Lower leg skin (tissue), 4 donors: Measurements from ENCODE around the gene NSUN7. TPM values are rescaled to one million over a fixed set of nuclear protein-coding genes. Genes with fewer than 3 reads are reported as not detected.

Experiments
- DNase-seq, 2 donors: peaks; one replicate each; pipeline ENCODE4 v3.0.0-alpha.2; 2019; ENCODE audit warnings: low spot score in 2 of 2
- H3K4me3 ChIP-seq: fragments of 200-600 bp; sonication (generic); 2 replicates; pipeline ENCODE4 v1.5.1; 2017; ENCODE audit warnings: mild to moderate bottlenecking, low read depth; ENCODE audit not compliant: poor library complexity, severe bottlenecking
- CTCF ChIP-seq, 3 donors: fragments of 450-650 bp; IDR thresholded peaks; one replicate each; pipeline ENCODE4 v1.5.1; 2016; ENCODE audit warnings: antibody characterized with exemption in 3 of 3, mild to moderate bottlenecking in 3 of 3, moderate library complexity in 2 of 3
- POLR2A ChIP-seq, 2 donors: fragments of 450-650 bp; IDR thresholded peaks; one replicate each; pipeline ENCODE4 v1.6.1; 2016 to 2017; ENCODE audit warnings: antibody characterized with exemption in 2 of 2, mild to moderate bottlenecking in 1 of 2, moderate library complexity in 1 of 2
- WGBS, 2 donors: methylation state at CpG; one replicate each; pipeline ENCODE4 v1.1.5; 2018; 5-methylcytosine and 5-hydroxymethylcytosine counted together
- intact Hi-C: fragments of 100-400 bp; cut with DNase I; formaldehyde crosslinking; loops from one replicate; pipeline ENCODE4 v1.15.0; 2023; ENCODE audit warnings: low total_unique reads
- total RNA-seq, 4 donors: library from RNA; depleted of rRNA; stranded (reverse); fragments of >200 nt; gene quantifications; one replicate each; pipeline ENCODE4 v1.1.0, GENCODE V29; 2016

Gene NSUN7
- total RNA-seq, 4 donors from 2014 or later = 1.7 to 4.9 (median 3.3) TPM

DNA sequence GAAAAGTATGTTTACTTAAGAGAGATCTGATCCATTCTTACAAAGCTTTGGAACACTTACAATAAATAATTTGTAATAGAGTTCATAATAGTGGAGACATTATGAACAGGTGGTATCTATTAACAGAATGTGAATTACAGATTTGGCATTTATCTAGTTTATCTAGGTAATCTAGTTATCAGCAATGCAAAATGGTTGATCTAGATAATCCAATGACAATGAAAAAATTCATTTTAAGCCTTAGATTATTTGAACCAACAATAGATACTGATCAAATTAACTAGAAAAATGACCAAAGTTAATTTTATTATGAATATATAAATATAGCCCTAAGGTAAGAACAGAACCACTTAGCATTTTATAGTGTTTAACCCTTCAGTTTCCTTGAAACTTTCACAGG is 10.4 kb upstream of the NSUN7 start:
- DNase-seq = no peak
- intact Hi-C loops = no loop called here
- TF ChIP-seq POLR2A (IDR thresholded peaks at IDR 0.05) (no peak), CTCF (IDR thresholded peaks at IDR 0.05) (no peak)
- no peak overlapping the region for H3K4me3 ChIP-seq

DNA sequence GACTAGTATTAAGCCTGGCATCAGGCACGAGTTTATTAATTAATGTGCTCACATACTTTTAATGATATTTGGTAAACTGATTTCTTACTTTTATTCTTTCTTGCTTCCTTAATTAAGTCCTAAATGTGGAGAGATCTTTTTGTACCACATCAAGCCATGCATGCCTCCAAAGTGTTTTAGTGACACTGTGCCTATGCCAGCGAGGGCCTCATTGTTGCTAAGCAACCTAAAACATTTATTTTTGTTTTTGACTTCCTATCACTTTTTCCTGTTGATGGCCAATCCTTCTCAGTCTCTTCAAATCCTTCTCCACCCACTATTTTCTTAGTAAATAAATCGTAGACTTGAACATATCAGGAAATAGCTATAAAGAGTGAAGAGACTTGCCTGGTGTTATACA is 5.5 kb upstream of the NSUN7 start:
- no peak overlapping the region for H3K4me3 ChIP-seq
- no peak for DNase-seq
- 45 to 47% methylated on average over 3 of the region's 3 CpGs for WGBS, 2 donors
- intact Hi-C loops = no loop called here
- no peak for TF ChIP-seq CTCF (IDR thresholded peaks at IDR 0.05)
- no peak for TF ChIP-seq POLR2A (IDR thresholded peaks at IDR 0.05)

DNA sequence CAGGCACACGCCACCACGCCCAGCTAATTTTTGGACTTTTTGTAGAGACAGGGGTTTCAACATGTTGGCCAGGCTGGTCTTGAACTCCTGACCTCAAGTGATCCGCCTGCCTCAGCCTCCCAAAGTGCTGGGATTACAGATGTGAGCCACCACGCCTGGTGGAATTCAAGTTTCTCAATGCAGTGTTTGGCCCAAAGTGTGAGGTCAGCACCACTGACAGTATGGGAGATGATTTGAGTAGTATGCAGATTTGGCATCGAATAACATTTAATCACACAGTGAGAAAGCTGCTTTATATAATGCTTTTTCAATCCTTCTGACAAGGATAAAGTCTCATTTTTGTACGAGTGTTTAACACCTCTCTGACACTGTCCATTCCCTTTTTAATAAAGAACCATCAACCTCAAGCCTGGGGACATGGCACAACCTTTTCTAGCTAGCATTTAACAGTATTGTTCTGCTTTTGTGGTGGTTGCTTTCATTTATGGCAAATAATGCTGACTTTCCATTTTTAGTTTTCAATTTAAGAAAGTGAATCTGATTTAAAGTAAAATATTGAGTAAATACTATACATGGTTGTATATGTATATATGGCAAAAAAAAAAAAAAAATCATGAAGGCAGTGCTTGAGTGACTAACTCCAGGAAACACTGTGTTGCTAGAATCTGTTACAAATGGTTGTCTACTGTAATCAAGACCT is 4.3 kb upstream of the NSUN7 start:
- DNase-seq = no peak
- 83 to 86% methylated on average over 6 of the region's 6 CpGs for WGBS, 2 donors
- intact Hi-C loops = no loop called here
- H3K4me3 ChIP-seq = no peak overlapping the region
- TF ChIP-seq POLR2A (IDR thresholded peaks at IDR 0.05) (no peak), CTCF (IDR thresholded peaks at IDR 0.05) (no peak)

DNA sequence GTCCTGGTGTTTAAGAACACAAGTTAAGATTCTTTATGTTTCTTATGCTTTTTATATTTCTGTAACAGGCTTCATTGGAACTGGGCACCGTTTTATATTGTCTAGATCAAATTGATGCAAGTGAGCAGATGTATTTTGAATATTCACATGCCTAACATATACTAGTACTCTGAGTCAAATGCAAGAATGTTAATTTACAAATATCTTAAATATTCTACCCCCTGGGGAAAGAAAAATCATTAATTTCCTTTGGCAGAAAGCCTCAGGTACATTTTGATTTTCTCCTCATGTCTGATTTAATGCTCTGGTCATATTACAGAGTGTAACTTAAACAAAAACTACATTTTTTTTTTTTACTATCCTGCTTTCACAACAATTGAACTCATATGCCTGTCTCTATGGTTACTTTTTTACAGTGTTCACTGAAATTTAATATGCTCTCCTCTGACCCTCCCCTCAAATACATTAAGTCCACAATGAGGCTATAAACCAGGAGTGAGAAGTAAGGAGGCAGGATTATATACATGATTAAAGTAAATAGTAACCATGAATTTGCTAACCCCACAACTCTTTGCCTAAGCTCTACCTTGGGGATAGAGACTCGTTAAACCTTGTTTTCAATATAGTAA is 2.4 kb upstream of the NSUN7 start:
- no peak for DNase-seq
- WGBS, 2 donors = 56 to 62% methylated on average over 2 of the region's 2 CpGs
- H3K4me3 ChIP-seq = no peak overlapping the region
- TF ChIP-seq CTCF (IDR thresholded peaks at IDR 0.05) (no peak), POLR2A (IDR thresholded peaks at IDR 0.05) (no peak)
- intact Hi-C loops = no loop called here

- peak overlapping the region; percentile 44 for H3K4me3 ChIP-seq
- intact Hi-C loops = no loop called here
- TF ChIP-seq CTCF (IDR thresholded peaks at IDR 0.05) = no peak
- no peak for TF ChIP-seq POLR2A (IDR thresholded peaks at IDR 0.05)
- no peak for DNase-seq
- WGBS, 2 donors = 10 to 15% methylated on average over 26 to 30 of the region's 30 CpGs
Observed at GRCh38 chr4:40750461-40751258, 905 bp downstream of the NSUN7 start.
